ENCODE results near the gene HBG2. TPM values are rescaled to one million over a fixed set of nuclear protein-coding genes. Genes with fewer than 3 reads are reported as not detected.

The HBG2 gene
- total and polyA plus RNA-seq, 2 of the 8 experiments (the other 6 are each of a cell fraction or from before 2014, with no cell fraction given) = 0.23 TPM; not detected in 1

- no peak for TF ChIP-seq POLR2A (IDR thresholded peaks at IDR 0.05; ENCODE audit: control extremely low read depth in 1 of 2, low read depth in 2 of 2, low read length in 2 of 2)
- no peak for TF ChIP-seq GABPA (IDR thresholded peaks at IDR 0.05; ENCODE audit: borderline replicate concordance, insufficient read depth, low read length)
- TF ChIP-seq TAF1 (IDR thresholded peaks at IDR 0.05; ENCODE audit: low read depth, low read length) = no peak
- TF ChIP-seq YY1 (IDR thresholded peaks at IDR 0.05; ENCODE audit: low read depth, low read length) = no peak
- no peak for TF ChIP-seq POLR2AphosphoS5 (IDR thresholded peaks at IDR 0.05; ENCODE audit: low read depth, low read length)
- peak; percentile 99 for TF ChIP-seq BACH1 (IDR thresholded peaks at IDR 0.05; ENCODE audit: low read length)
- peak; percentile 95 for TF ChIP-seq MAFK (IDR thresholded peaks at IDR 0.05; ENCODE audit: low read depth, low read length)
Observed at GRCh38 chr11:5280582-5281102, 26.1 kb upstream of the HBG2 start (continued).
